HG02938 (cell line): ENCODE data around the gene ARPIN.
"Not testable (repeated sequence)": the region's sequence is repeated elsewhere in the genome, so short reads cannot be mapped to it uniquely, and the experiment has no call there.

Experiments
- ATAC-seq: cut with Tn5 transposase; IDR thresholded peaks from one replicate; pipeline ENCODE4 v1.9.1; 2021; ENCODE audit warnings: mild to moderate bottlenecking, moderate library complexity; ENCODE audit not compliant: unreplicated experiment

Gene ARPIN

DNA sequence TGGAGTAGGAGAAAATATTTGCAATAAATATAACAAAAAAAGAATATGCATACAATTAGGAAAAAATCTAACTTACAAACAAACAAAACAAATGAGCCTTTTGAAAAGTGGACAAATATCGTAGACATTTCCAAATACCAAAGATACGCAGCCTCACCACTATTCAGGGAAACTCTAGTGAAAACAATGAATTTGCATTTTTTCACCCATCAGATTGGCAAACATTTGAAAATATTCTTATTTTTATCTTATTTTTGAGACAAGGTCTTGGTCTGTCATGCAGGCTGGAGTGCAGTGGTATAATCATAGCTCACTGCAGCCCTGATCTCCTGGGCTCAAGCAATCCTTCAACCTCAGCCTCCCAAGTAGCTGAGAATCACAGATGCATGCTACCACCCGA lies 34.4 kb downstream of the ARPIN start:
- no peak for ATAC-seq

DNA sequence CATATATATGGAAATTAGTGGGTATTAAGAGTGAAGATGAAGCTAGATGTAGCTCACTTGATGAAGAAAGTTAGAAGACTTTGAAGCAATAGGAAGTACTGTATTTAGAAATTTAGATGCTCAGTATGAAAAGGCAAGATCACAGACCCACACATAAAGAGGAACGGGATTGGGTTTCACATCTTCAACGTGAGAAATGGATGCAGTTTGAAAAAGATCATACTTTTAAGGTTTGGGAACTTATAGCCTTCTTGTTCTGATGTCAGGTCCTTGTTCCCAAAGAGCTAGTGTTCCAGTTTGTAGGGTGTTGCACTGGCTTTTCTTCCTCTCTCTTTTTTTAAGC lies 35.7 kb downstream of the ARPIN start:
- ATAC-seq: no peak

GRCh38 chr15:89876396-89877082 lies 36.2 kb downstream of the ARPIN start:
- no peak for ATAC-seq

DNA sequence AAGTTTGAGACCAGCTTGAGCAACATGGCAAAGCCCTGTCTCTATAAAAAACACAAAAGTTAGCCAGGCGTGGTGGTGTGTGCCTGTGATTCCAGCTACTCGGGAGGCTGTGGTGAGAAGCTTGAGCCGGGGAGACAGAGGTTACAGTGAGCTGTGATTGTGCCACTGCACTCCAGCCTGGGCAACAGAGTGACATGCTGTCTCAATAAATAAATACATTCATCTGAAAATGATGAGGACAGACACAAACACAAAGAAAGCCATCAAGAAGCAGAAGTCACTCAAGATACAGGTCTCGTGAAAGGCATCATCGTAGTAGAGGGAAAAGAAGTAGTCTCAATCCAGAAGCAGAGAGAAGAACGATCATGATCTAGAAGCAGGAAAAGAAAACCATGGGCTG lies 37.0 kb downstream of the ARPIN start:
- no peak for ATAC-seq

GRCh38 chr15:89874926-89875564 lies 37.7 kb downstream of the ARPIN start:
- ATAC-seq: peak; percentile 77

- no peak for ATAC-seq
Measured at GRCh38 chr15:89870688-89871288, 42.0 kb downstream of the ARPIN start.

DNA sequence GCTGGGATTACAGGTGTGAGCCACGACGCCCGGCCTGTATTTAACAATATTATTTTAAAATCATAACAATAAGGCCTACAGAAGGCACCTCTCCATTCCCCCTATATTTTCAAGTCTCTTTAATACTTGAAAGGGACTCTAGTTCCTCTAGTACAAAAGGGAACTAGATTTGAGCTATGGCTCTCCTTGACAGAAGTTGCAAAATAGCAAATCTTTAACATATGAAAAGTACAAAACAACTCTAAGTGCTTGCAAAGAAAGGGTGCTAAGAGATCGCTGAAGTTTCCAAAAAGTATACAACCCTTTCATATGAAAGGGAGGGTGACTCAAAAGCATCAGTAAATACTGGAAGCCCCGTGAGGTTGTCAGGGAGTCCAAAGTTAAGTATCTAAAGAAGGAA lies 42.7 kb downstream of the ARPIN start:
- ATAC-seq: no peak

DNA sequence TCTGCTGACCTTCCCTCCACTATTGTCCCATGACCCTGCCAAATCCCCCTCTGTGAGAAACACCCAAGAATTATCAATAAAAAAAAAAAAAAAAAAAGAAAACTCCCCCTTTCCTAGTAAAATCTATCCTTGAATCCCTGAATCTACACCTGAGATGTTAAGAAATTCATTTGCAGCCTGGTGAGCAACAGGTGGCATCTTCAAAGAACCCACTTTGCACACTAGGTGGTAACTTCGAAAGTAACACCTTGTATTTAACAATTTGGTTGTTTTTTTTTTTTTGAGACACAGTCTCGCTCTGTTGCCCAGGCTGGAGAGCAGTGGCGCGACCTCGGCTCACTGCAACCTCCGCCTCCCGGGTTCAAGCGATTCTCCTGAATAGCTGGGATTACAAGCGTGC lies 43.3 kb downstream of the ARPIN start:
- not testable (repeated sequence) for ATAC-seq

GRCh38 chr15:89864958-89865739 lies 47.6 kb downstream of the ARPIN start:
- no peak for ATAC-seq

GRCh38 chr15:89863918-89864317 lies 48.8 kb downstream of the ARPIN start:
- ATAC-seq: no peak

DNA sequence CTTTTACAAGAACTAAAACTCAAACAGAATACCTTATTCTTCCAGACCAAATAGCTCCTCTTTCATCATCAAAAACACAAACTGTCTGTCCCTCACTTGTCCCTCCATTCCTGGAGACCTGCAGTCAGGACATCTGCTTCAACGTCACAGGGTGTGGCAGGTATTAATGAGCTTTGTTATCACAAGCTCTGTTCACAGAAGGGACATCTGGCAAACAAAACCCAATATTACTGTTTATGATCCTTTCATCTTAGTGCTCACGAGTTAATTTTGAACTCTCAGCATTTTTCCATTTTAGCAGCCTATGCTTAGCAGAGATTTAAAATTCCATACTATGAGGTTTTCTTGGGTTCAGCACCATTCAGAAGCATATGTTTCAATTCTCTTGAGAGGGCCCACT lies 51.9 kb downstream of the ARPIN start:
- ATAC-seq: no peak

DNA sequence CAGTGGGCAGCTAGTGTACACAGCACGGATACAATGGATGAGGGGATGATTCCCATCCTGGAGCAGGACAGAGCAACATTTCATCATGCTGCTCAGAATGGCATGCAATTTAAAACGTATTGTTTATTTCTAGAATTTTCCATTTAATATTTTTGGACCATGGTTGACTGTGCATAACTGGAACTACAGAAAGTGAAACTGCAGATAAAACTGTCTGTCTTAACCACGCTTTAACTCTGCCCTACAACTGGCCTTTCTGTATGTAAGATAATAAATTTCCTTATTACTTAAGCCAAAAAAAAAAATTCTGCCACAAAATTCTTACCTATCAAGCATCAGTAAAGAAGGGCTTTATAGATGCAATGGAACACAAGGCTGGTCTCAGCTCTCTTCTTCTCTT lies 52.3 kb downstream of the ARPIN start:
- no peak for ATAC-seq

- ATAC-seq: no peak
Measured at GRCh38 chr15:89858661-89859458, 53.9 kb downstream of the ARPIN start.

- no peak for ATAC-seq
Measured at GRCh38 chr15:89857673-89858072, 55.1 kb downstream of the ARPIN start.

- no peak for ATAC-seq
Measured at GRCh38 chr15:89855948-89856347, 56.8 kb downstream of the ARPIN start.

- ATAC-seq: not testable (repeated sequence)
Measured at GRCh38 chr15:89854863-89855262, 57.9 kb downstream of the ARPIN start.

GRCh38 chr15:89852342-89852995 lies 60.3 kb downstream of the ARPIN start:
- no peak for ATAC-seq

GRCh38 chr15:89851673-89852341 lies 60.9 kb downstream of the ARPIN start:
- peak; percentile 80 for ATAC-seq

- no peak for ATAC-seq
Measured at GRCh38 chr15:89848970-89849292, 63.8 kb downstream of the ARPIN start.

GRCh38 chr15:89847101-89847500 lies 65.7 kb downstream of the ARPIN start:
- ATAC-seq: no peak
